Transverse colon (tissue), 4 donors: ENCODE measurements around the gene DNMT3L. TPM values are rescaled to one million over a fixed set of nuclear protein-coding genes. Genes with fewer than 3 reads are reported as not detected.

Source experiments
- DNase-seq: peaks from one replicate; pipeline ENCODE4 v3.0.0-alpha.2; 2019
- H3K27ac ChIP-seq, 4 donors: fragments of 200-600 bp; sonication (generic); 2 replicates each; pipeline ENCODE4 v1.5.1; 2016 to 2018; ENCODE audit warnings: inconsistent platforms in 4 of 4
- H3K27me3 ChIP-seq: fragments of 200-600 bp; sonication (generic); 2 replicates; pipeline ENCODE4 v1.5.1; 2017; ENCODE audit warnings: inconsistent platforms
- H3K36me3 ChIP-seq, 4 donors: fragments of 200-600 bp; sonication (generic); 2 replicates each; pipeline ENCODE4 v1.5.1; 2017 to 2019; ENCODE audit warnings: inconsistent platforms in 4 of 4
- H3K4me1 ChIP-seq, 4 donors: fragments of 200-600 bp; sonication (generic); 2 replicates each; pipeline ENCODE4 v1.5.1; 2017 to 2020; ENCODE audit warnings: inconsistent platforms in 4 of 4
- H3K4me3 ChIP-seq, 4 donors: fragments of 200-600 bp; sonication (generic); 1 replicate in 1 of 4; 2 replicates in 3 of 4; pipeline versions ENCODE4 v1.5.1 to v1.6.1; 2017 to 2019; ENCODE audit warnings: inconsistent platforms in 4 of 4
- H3K9me3 ChIP-seq, 2 donors: fragments of 200-600 bp; sonication (generic); 2 replicates each; pipeline ENCODE4 v1.5.1; 2017 to 2019; ENCODE audit warnings: inconsistent platforms in 2 of 2
- EP300 ChIP-seq: sonication (generic); formaldehyde crosslinking; IDR thresholded peaks from one replicate; pipeline ENCODE4 v1.6.1; 2017; ENCODE audit warnings: antibody characterized with exemption, low read depth
- POLR2A ChIP-seq: fragments of 450-650 bp; IDR thresholded peaks from one replicate; pipeline ENCODE4 v1.6.1; 2016; ENCODE audit warnings: antibody characterized with exemption, mild to moderate bottlenecking, moderate library complexity
- POLR2AphosphoS5 ChIP-seq, 3 donors: sonication (generic); formaldehyde crosslinking; IDR thresholded peaks; one replicate each; pipeline ENCODE4 v1.6.1; 2016; ENCODE audit warnings: antibody characterized with exemption in 3 of 3
- WGBS, 2 donors: methylation state at CpG; one replicate each; pipeline ENCODE4 v1.1.5; 2018; ENCODE audit warnings: low coverage in 1 of 2; 5-methylcytosine and 5-hydroxymethylcytosine counted together
- in situ Hi-C, 4 donors: fragments of 200-750 bp; cut with MboI; loops; one replicate each; pipeline versions ENCODE4 v1.15.0 to v1.15.1; 2017; ENCODE audit warnings: low sequenced_read_pairs in 3 of 4, low pct_ligation_motif_present in 1 of 4, low pct_unique_long_range_greater_than_20kb in 1 of 4
- intact Hi-C: fragments of 100-400 bp; cut with DNase I; formaldehyde crosslinking; loops from one replicate; pipeline ENCODE4 v1.15.1; 2023; ENCODE audit warnings: low total_unique reads
- total RNA-seq, 4 donors: library from RNA; depleted of rRNA; stranded (reverse); fragments of >200 nt; gene quantifications; one replicate each; pipeline ENCODE4 v1.1.0, GENCODE V29; 2016
- TF ChIP-seq, protein P1 (sequence below), 5 experiments: fragments of 200-600 bp in 3 of 5; fragments of 450-650 bp in 2 of 5; sonication (generic) in 3 of 5; IDR thresholded peaks; 1 replicate in 2 of 5; 2 replicates in 3 of 5; pipeline ENCODE4 v1.5.1; 2016 to 2017; ENCODE audit warnings: antibody characterized with exemption in 5 of 5, inconsistent platforms in 3 of 5, mild to moderate bottlenecking in 2 of 5, moderate library complexity in 1 of 5

The DNMT3L gene
- total RNA-seq, 4 donors from 2014 or later = not detected

DNA sequence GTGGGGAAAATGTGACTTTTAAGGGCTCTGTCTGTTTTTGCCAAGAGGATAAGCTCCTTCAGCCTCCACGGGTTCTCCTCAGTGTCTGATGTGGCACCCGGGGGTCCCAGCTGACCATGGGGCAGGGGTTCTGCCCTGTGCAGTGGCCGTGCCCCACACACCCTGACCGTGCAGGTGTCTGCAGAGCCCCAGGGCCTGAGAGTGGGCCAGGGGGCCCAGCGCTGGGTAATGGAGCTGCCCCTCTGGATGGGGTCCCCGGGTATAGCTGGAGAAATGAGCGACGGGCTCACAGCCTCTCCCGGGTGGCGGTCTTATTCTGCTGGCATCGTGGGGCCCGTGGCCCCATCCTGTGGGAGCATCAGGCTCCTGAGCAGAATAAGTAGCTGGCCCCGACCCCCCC, 35.2 kb upstream of the DNMT3L start:
- Histone ChIP-seq H3K4me1 (peaks cover 14 to 43% (median 33%) of the 10 kb centered on the region in 4 donors), H3K27ac (no peak overlapping the region), H3K9me3 (no peaks in the 10 kb centered on the region), H3K36me3 (no peaks in the 10 kb centered on the region), H3K27me3 (no peaks in the 10 kb centered on the region), H3K4me3 (no peak overlapping the region)
- 80% methylated on average over 13 of the region's 13 CpGs; no CpG with 5 or more reads in 1 of the 2 donors for WGBS, 2 donors
- intact Hi-C loops (no loop called here), in situ Hi-C loops (no loop called here)
- no peak for DNase-seq
- TF ChIP-seq POLR2A (no peak), EP300 (no peak), POLR2AphosphoS5 (IDR thresholded peaks at IDR 0.05) (no peak)
- TF ChIP-seq, protein P1, sequence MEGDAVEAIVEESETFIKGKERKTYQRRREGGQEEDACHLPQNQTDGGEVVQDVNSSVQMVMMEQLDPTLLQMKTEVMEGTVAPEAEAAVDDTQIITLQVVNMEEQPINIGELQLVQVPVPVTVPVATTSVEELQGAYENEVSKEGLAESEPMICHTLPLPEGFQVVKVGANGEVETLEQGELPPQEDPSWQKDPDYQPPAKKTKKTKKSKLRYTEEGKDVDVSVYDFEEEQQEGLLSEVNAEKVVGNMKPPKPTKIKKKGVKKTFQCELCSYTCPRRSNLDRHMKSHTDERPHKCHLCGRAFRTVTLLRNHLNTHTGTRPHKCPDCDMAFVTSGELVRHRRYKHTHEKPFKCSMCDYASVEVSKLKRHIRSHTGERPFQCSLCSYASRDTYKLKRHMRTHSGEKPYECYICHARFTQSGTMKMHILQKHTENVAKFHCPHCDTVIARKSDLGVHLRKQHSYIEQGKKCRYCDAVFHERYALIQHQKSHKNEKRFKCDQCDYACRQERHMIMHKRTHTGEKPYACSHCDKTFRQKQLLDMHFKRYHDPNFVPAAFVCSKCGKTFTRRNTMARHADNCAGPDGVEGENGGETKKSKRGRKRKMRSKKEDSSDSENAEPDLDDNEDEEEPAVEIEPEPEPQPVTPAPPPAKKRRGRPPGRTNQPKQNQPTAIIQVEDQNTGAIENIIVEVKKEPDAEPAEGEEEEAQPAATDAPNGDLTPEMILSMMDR (IDR thresholded peaks at IDR 0.05) = no peak

DNA sequence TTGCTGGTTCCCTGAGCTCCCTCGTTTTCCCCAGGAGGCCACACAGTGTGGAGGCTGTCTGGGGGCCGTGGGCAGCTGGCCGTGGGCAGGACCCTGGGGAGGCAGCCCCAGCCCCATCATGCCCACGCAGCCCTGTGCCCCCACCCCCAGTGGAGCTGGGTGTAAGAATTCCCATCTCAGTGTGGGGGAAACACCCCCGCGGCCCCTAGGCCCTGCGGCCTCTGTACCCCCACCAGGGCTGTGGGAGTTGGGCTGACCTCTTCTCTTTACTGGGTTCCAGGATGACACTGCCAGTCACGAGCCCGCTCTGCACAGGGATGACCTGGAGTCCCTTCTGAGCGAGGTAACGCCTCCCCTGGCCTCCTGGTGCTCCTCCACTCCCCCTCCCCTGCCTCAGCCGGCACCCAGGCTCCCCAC, 34.4 kb upstream of the DNMT3L start:
- TF ChIP-seq, protein P1 (IDR thresholded peaks at IDR 0.05) = no peak
- no peak for TF ChIP-seq EP300
- no peak for TF ChIP-seq POLR2A
- TF ChIP-seq POLR2AphosphoS5 (IDR thresholded peaks at IDR 0.05) = no peak
- Histone ChIP-seq H3K9me3 (no peaks in the 10 kb centered on the region), H3K27ac (no peak overlapping the region), H3K4me3 (no peak overlapping the region), H3K4me1 (peaks cover 7 to 35% (median 24%) of the 10 kb centered on the region in 4 donors), H3K27me3 (no peaks in the 10 kb centered on the region), H3K36me3 (no peaks in the 10 kb centered on the region)
- in situ Hi-C loops (no loop called here), intact Hi-C loops (no loop called here)
- no peak for DNase-seq
- WGBS, 2 donors = 62% methylated on average over 11 of the region's 12 CpGs; no CpG with 5 or more reads in 1 of the 2 donors

DNA sequence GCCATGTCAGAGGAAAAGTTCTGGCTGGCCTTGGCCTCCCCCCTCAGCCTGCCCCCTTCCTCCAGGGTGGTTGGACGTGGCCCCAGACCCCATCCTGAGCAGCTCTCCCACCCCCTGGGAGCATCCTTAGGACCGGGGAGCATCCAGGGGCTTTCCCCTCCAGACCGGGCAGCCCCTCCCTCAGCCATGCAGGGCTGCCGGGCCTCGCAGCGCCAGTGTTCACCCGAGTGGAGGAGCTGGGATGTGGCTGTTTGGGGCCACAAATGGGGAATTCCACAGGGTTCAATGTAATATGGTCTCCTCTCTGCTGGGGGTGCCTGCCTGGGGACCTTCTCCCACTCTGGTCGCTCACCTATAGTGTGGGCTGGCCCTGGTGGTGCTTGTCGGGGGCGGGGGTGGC, 33.9 kb upstream of the DNMT3L start:
- intact Hi-C loops = no loop called here

DNA sequence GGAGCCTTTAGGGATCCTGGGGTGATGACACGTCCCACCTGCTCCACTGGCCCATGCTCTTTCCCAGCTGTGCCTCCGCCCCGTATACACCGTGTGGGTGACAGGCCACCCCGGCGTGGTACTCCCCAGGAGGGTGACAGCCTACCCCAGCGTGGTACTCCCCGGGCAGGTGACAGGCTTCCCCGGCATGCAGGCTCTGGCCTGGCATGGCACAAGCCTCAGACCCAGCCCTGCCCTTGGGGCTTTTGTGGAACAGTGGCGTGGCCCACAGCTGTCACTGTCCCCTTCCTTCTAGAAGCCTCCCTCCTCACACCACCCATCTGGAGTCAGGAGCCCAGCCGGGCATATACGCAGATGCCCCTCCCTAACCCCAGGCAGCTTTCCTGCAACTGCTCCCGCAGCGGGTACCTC, 33.5 kb upstream of the DNMT3L start:
- Histone ChIP-seq H3K36me3 (no peaks in the 10 kb centered on the region), H3K27ac (no peak overlapping the region), H3K9me3 (no peaks in the 10 kb centered on the region), H3K27me3 (no peaks in the 10 kb centered on the region), H3K4me3 (no peak overlapping the region), H3K4me1 (peaks cover 5 to 29% (median 19%) of the 10 kb centered on the region in 4 donors)
- 60% methylated on average over 14 of the region's 14 CpGs; no CpG with 5 or more reads in 1 of the 2 donors for WGBS, 2 donors
- TF ChIP-seq, protein P1 (IDR thresholded peaks at IDR 0.05) = no peak
- TF ChIP-seq POLR2A (no peak), POLR2AphosphoS5 (IDR thresholded peaks at IDR 0.05) (no peak), EP300 (no peak)
- no peak for DNase-seq
- in situ Hi-C loops = no loop called here
- intact Hi-C loops = no loop called here

More for the DNA sequence above, 33.9 kb upstream of the DNMT3L start:
- 74% methylated on average over 10 of the region's 10 CpGs; no CpG with 5 or more reads in 1 of the 2 donors for WGBS, 2 donors
- H3K27me3 ChIP-seq = no peaks in the 10 kb centered on the region
- DNase-seq = no peak
- H3K4me3 ChIP-seq = no peak overlapping the region
- no peaks in the 10 kb centered on the region for H3K9me3 ChIP-seq
- in situ Hi-C loops = no loop called here
- TF ChIP-seq EP300 (no peak), POLR2AphosphoS5 (IDR thresholded peaks at IDR 0.05) (no peak), POLR2A (no peak)
- TF ChIP-seq, protein P1 (IDR thresholded peaks at IDR 0.05) = no peak
- H3K36me3 ChIP-seq = no peaks in the 10 kb centered on the region
- peaks cover 5 to 30% (median 20%) of the 10 kb centered on the region in 4 donors for H3K4me1 ChIP-seq
- H3K27ac ChIP-seq = no peak overlapping the region
